22Rv1 (cell line): Measurements from ENCODE around the gene EXOC4.
"Not testable (repeated sequence)": the region's sequence is repeated elsewhere in the genome, so short reads cannot be mapped to it uniquely, and the experiment has no call there.

Experiments used
- H3K27ac ChIP-seq: fragments of 450-650 bp; 2 replicates; pipeline ENCODE4 v1.5.1; 2017
- ZFX ChIP-seq: fragments of 450-650 bp; IDR thresholded peaks from 2 replicates; pipeline ENCODE4 v1.6.1; 2017; ENCODE audit warnings: antibody characterized with exemption, borderline replicate concordance
- TF ChIP-seq, protein P1 (sequence below): fragments of 450-650 bp; IDR thresholded peaks from 2 replicates; pipeline ENCODE4 v1.5.1; 2017; ENCODE audit warnings: mild to moderate bottlenecking

EXOC4 gene

DNA sequence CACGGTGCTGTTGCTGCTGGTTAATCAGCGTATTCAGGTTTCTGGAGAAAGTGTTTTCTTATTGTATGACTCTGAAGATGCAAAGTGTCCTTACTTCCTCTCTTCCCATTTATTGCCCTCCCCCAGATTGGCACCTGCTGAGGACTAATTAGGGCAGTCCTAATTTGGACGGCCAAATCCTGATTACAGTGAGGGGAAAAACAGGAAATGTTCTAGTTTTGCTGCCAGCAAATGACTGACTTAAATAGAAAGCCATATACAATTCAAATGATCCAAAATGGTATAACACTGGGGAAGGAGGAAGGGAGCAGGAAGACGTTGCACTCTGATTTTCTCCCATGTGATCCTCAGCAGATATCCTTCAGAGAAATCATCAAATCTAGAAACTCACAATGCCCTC, 651.9 kb downstream of the EXOC4 start:
- H3K27ac ChIP-seq, result no peak overlapping the region
- TF ChIP-seq, protein P1, sequence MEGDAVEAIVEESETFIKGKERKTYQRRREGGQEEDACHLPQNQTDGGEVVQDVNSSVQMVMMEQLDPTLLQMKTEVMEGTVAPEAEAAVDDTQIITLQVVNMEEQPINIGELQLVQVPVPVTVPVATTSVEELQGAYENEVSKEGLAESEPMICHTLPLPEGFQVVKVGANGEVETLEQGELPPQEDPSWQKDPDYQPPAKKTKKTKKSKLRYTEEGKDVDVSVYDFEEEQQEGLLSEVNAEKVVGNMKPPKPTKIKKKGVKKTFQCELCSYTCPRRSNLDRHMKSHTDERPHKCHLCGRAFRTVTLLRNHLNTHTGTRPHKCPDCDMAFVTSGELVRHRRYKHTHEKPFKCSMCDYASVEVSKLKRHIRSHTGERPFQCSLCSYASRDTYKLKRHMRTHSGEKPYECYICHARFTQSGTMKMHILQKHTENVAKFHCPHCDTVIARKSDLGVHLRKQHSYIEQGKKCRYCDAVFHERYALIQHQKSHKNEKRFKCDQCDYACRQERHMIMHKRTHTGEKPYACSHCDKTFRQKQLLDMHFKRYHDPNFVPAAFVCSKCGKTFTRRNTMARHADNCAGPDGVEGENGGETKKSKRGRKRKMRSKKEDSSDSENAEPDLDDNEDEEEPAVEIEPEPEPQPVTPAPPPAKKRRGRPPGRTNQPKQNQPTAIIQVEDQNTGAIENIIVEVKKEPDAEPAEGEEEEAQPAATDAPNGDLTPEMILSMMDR, result no peak
- no peak for TF ChIP-seq ZFX

DNA sequence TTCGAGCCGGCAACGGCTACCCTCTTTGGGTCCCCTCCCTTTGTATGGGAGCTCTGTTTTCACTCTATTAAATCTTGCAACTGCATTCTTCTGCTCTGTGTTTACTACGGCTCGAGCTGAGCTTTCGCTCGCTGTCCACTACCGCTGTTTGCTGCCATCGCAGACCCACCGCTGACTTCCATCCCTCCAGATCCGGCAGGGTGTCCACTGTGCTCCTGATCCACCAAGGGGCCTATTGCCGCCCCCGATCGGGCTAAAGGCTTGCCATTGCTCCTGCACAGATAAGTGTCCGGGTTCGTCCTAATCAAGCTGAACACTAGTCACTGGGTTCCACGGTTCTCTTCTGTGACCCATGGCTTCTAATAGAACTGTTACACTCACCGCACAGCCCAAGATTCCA, 653.7 kb downstream of the EXOC4 start:
- H3K27ac ChIP-seq, result not testable (repeated sequence)

DNA sequence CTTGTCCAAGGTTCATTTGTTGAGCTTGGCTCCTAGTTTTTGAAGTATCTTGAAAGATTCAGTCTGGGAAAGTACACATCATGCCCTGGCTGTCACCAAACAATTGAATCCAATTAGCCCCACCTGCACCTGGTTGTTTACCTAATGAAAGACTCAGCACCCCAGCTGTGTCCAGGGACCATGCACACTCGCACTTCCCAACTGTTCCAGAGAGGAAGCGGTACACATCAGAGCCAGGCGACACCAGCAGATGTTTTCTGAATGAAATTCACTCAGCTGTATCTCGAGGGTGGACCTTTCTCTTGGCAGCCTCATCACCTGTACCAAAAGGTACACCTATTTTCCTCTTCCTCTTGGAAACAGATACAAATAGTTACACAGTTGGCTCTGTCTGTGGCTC, 657.9 kb downstream of the EXOC4 start:
- TF ChIP-seq ZFX, result no peak
- TF ChIP-seq, protein P1, result no peak

DNA sequence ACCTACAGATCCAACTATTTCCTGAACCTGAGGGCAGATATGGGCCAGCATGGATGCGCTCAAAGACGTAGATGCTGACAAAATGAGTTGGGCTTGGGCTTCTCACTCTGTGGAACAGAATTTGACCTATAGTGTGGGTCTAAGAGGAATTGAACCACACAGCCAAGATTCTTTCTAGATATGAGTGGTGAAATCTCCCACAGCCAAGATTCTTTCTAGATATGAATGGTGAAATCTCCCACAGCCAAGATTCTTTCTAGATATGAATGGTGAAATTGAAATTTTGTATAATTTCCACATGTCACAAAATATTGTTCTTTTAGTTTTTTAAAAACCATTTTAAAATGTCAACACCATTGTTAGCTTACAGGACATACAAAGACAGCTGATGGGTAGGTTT, 658.8 kb downstream of the EXOC4 start:
- no peak for TF ChIP-seq ZFX
- TF ChIP-seq, protein P1, result no peak
- no peak overlapping the region for H3K27ac ChIP-seq

More for the DNA sequence above, 657.9 kb downstream of the EXOC4 start:
- H3K27ac ChIP-seq, result no peak overlapping the region

DNA sequence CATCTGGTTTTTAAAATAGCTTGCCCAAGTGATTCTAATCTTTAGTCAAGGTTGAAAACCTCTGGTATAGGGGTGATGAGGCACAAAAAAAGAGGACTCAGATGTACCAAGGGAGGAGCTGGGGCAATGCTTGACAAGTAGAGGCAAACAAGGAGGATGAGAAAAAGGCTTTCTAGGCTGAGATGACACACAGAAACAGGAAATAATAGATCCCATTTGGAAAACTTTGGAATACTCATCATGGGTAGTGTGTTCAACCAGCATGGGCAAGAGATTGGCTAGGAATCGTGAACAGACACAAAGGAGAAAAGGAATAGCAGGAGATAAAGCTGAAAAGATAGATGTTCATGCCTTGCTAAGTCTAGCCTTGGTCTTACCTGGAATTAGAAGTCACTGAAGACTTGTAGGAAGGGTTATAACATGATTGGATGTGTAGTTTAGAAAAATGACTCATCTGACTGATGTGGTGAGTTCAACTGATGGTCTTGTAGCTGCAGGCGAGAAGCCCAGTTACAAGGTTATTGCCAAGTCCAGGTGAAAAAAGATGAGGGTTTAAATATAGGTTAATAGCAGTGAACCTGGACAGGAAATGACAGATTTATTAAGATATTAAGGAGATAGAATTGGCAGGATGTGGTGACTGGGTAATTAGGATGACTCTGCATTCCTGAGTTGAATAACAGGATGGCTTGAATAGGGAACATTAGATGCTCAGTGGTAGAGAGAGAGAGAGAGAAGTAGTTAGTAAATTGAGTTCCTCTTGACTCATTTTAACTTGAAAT, 660.2 kb downstream of the EXOC4 start:
- TF ChIP-seq, protein P1, result no peak
- no peak overlapping the region for H3K27ac ChIP-seq

DNA sequence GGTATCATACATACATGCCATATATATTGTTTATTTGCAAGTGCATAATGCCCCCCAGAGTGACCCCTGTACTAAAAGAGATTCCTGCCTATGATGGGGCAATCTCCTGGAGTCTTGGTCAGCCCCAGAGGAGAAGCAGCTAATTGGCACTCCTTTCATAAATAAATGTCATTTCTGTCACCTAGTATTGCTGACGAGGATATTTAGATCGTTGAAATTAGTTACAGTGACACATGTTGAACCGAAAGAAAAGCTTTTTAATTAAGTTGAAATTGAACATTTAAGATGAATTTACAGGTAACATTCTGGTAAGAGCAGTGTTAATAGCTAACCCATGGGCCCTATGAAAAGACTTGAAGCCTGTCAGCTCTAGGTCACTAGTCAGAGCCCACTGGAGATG, 663.7 kb downstream of the EXOC4 start:
- TF ChIP-seq, protein P1, result no peak
- no peak for TF ChIP-seq ZFX

DNA sequence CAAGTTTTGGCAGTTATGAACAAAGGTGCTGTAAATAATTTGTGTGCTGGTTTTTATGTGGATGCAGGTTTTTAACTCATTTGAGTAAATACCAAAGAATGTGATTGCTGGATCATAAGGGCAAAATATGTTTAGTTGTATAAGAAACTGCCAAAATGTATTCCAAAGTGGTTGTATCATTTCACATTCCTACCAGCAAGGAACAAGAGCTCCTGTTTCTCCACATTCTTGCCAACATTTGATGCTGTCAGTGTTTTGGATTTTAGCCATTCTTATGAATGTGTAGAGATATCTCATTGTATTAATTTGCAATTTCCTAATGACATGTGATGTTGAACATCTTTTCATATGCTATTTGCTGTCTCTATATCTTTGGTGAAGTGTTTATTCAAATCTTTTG, 666.9 kb downstream of the EXOC4 start:
- no peak overlapping the region for H3K27ac ChIP-seq
- TF ChIP-seq, protein P1, result no peak
- no peak for TF ChIP-seq ZFX

More for the DNA sequence above, 663.7 kb downstream of the EXOC4 start:
- no peak overlapping the region for H3K27ac ChIP-seq
